ENCODE data around the gene ODAD3. TPM values are rescaled to one million over a fixed set of nuclear protein-coding genes. Genes with fewer than 3 reads are reported as not detected.

The ODAD3 gene
- total and polyA plus RNA-seq, 10 of the 15 experiments (the other 5 are each of a cell fraction or from before 2014, with no cell fraction given): 0.11 to 0.39 (median 0.28) TPM; not detected in 7

- no peak overlapping the region for H3K9ac ChIP-seq (ENCODE audit: control insufficient read depth, insufficient read depth, low read length)
- H2AFZ ChIP-seq (ENCODE audit: control insufficient read depth, low read depth, low read length): no peak overlapping the region
- in situ Hi-C loops (cut with MboI) (no loop called here), intact Hi-C loops (cut with micrococcal nuclease; ENCODE audit: unreplicated experiment) (loop anchor here (2.0 kb wide), 1 partner anchor 66 kb away; no protein-coding TSS in a partner anchor)
- H3K27me3 ChIP-seq (replicated peaks in 1 of 2; ENCODE audit: control insufficient read depth in 2 of 2, insufficient read depth in 2 of 2, low read length in 1 of 2): no peaks in the 10 kb centered on the region
- H3K4me3 ChIP-seq: no peak overlapping the region
- H3K4me2 ChIP-seq (ENCODE audit: control insufficient read depth, insufficient read depth): no peak overlapping the region
- ATAC-seq (peak; percentile 85), FAIRE-seq (no peak), DNase-seq (ENCODE audit: low read depth, low spot score) (no peak)
- ChIA-PET RAD21 (ENCODE audit: unreplicated experiment) (interaction anchor here (1.4 kb wide), 1 partner anchor 69 kb away, joined by 3 read pairs; no protein-coding TSS in a partner anchor), SMC1A (ENCODE audit: uncharacterized antibody, unreplicated experiment) (no interaction called here), POLR2A (interaction anchor here (0.7 kb wide), 1 partner anchor 59 kb away, joined by 3 read pairs; no protein-coding TSS in a partner anchor), CTCF (interaction anchor here (0.6 to 2.0 kb wide), 2 partner anchors 65 to 122 kb away, joined by 3 to 21 read pairs; no protein-coding TSS in a partner anchor)
- no peak overlapping the region for H3K27ac ChIP-seq (ENCODE audit: control insufficient read depth, insufficient read depth)
- H3K4me1 ChIP-seq (ENCODE audit: control insufficient read depth, insufficient read depth, low read length): 0 out of 2 replicates have a peak, but pooled peaks cover 4% of the 10 kb centered on the region
- H4K20me1 ChIP-seq (ENCODE audit: control insufficient read depth, insufficient read depth): no peaks in the 10 kb centered on the region
- no peaks in the 10 kb centered on the region for H3K79me2 ChIP-seq (ENCODE audit: control insufficient read depth, insufficient read depth, low read length)
- no peaks in the 10 kb centered on the region for H3K9me3 ChIP-seq (replicated peaks; ENCODE audit: control insufficient read depth, insufficient read depth, low read length)
- WGBS (ENCODE audit: insufficient coverage, insufficient replicate concordance, low lambda C conversion rate, missing lambda C conversion rate): 87% methylated on average over 18 of the region's 23 CpGs
- H3K36me3 ChIP-seq (ENCODE audit: control insufficient read depth in 2 of 2, insufficient read depth in 2 of 2, low read length in 1 of 2): peaks cover 12 to 39% of the 10 kb centered on the region in 2 experiments
- BruUV-seq (replicated peaks): no TSS peak
- no peak for TF ChIP-seq ZZZ3 (IDR thresholded peaks at IDR 0.05; ENCODE audit: control insufficient read depth, insufficient read length, low read depth)
- no peak for TF ChIP-seq USF1 (IDR thresholded peaks at IDR 0.05; ENCODE audit: borderline replicate concordance, extremely low read length, insufficient read depth, low read depth, low read length)
- TF ChIP-seq TAF1 (IDR thresholded peaks at IDR 0.05; ENCODE audit: borderline replicate concordance, low read depth, low read length): no peak
- TF ChIP-seq RELB (IDR thresholded peaks at IDR 0.05; ENCODE audit: low read depth): no peak
- TF ChIP-seq RAD21 (IDR thresholded peaks at IDR 0.05; ENCODE audit: insufficient read depth, low read depth, low read length): peak; percentile 70
- 0 out of 2 replicates have a peak, but pooled peaks have one; percentile 23 for TF ChIP-seq YY1 (IDR thresholded peaks at IDR 0.05; ENCODE audit: low read depth, low read length)
- no peak for TF ChIP-seq JUND (IDR thresholded peaks at IDR 0.05; ENCODE audit: low read depth, low read length)
- TF ChIP-seq ATF7 (IDR thresholded peaks at IDR 0.05; ENCODE audit: low read depth): no peak
- no peak for TF ChIP-seq ZNF384 (IDR thresholded peaks at IDR 0.05; ENCODE audit: borderline replicate concordance, low read depth, low read length)
- TF ChIP-seq MXI1 (IDR thresholded peaks at IDR 0.05; ENCODE audit: low read depth, low read length): no peak
- no peak for TF ChIP-seq ATF3 (IDR thresholded peaks at IDR 0.05; ENCODE audit: borderline replicate concordance, extremely low read depth, low read depth, low read length)
- no peak for TF ChIP-seq RELA (IDR thresholded peaks at IDR 0.05; ENCODE audit: borderline replicate concordance, partially characterized antibody)
- TF ChIP-seq BACH1 (IDR thresholded peaks at IDR 0.05; ENCODE audit: borderline replicate concordance): no peak
- TF ChIP-seq DPF2 (IDR thresholded peaks at IDR 0.05): no peak
- peak; percentile 42; the same call in 1 of the 2 replicates for TF ChIP-seq SMC3 (IDR thresholded peaks at IDR 0.05; ENCODE audit: borderline replicate concordance, low read length)
- peak; percentile 35; the same call in 1 of the 2 replicates for TF ChIP-seq HDGF (IDR thresholded peaks at IDR 0.05)
- TF ChIP-seq ZNF274 (IDR thresholded peaks at IDR 0.05; ENCODE audit: insufficient read depth, insufficient read length): no peak
- no peak for TF ChIP-seq JUNB (IDR thresholded peaks at IDR 0.05)
- TF ChIP-seq CTCF (IDR thresholded peaks at IDR 0.05 in 2 of 3, conservative IDR thresholded peaks at IDR 0.05 in 1 of 3; ENCODE audit: control insufficient read depth in 2 of 3, extremely low read depth in 1 of 3, insufficient read depth in 1 of 3, low read depth in 3 of 3, low read length in 3 of 3): peak; percentile 53 to 82 (median 68)
- no peak for TF ChIP-seq SMARCA5 (IDR thresholded peaks at IDR 0.05)
Measured at GRCh38 chr19:11446652-11447301, 11.9 kb upstream of the ODAD3 start.

Measured in GM12878 (cell line).